K562 (cell line): ENCODE data around the gene NUDT14. TPM values are rescaled to one million over a fixed set of nuclear protein-coding genes. Genes with fewer than 3 reads are reported as not detected.

Source experiments
- ATAC-seq: fragments of 200-7000 bp; cut with Tn5 transposase; 3 replicates; pipeline ENCODE4 v1.9.1; 2020; ENCODE audit warnings: moderate library complexity
- BruUV-seq: library from RNA; stranded (reverse); fragments of 400-500 nt; replicated peaks from 2 replicates; lab custom pipeline; 2021; lab: Mats Ljungman, UMichigan
- CTCF ChIA-PET: fragments of 300-600 bp; formaldehyde crosslinking; extraction: SDS; loops from one replicate; lab custom pipeline; 2021; ENCODE audit warnings: low intra/inter-chr PET ratio; lab: Yijun Ruan, JAX
- POLR2A ChIA-PET: fragments of 300-600, 350-650 bp; sonication (Branson Sonifier 250); formaldehyde crosslinking; extraction: SDS; loops from one replicate; lab custom pipeline; 2021; ENCODE audit warnings: antibody characterized with exemption, inconsistent platforms; lab: Yijun Ruan, JAX
- DNase-seq, 4 experiments: peaks; one replicate each; pipeline versions ENCODE4 v3.0.0 to v3.0.0-alpha.2; 2011 to 2018; ENCODE audit warnings: low spot score in 3 of 4, mixed read lengths in 3 of 4; ENCODE audit errors: extremely low read depth in 1 of 4
- FAIRE-seq: peaks from 2 replicates; lab custom pipeline; 2011; peaks lifted over from hg19 to GRCh38; lab: Jason Lieb, UNC
- H2AFZ ChIP-seq: 2 replicates; pipeline ENCODE4 v1.6.0; 2011; ENCODE audit warnings: low read depth, low read length, control low read depth, inconsistent platforms
- H3K27ac ChIP-seq: fragments of 200-600 bp; 3 replicates; pipeline ENCODE4 v1.8.0; 2011; ENCODE audit warnings: low read depth, mild to moderate bottlenecking, control low read depth, inconsistent platforms, low read length, moderate library complexity, mixed read lengths; ENCODE audit errors: extremely low read depth
- H3K27me3 ChIP-seq, 2 experiments: fragments of 300-600 bp in 1 of 2; 2 replicates in 1 of 2; 3 replicates in 1 of 2; pipeline versions ENCODE4 v1.6.0 to v1.8.0; 2011; ENCODE audit warnings: inconsistent platforms in 2 of 2, low read length in 2 of 2, mild to moderate bottlenecking in 1 of 2, mixed read lengths in 1 of 2, moderate library complexity in 1 of 2; ENCODE audit not compliant: control insufficient read depth in 2 of 2, insufficient read depth in 2 of 2
- H3K36me3 ChIP-seq: fragments of 300-600 bp; 3 replicates; pipeline ENCODE4 v1.8.0; 2011; ENCODE audit warnings: mild to moderate bottlenecking, low read length, inconsistent platforms; ENCODE audit not compliant: control insufficient read depth, insufficient read depth
- H3K4me1 ChIP-seq, 2 experiments: fragments of 200-600 bp in 1 of 2; replicated peaks in 1 of 2; 2 replicates in 1 of 2; 3 replicates in 1 of 2; pipeline versions ENCODE4 v1.5.1 to v1.8.0; 2011; ENCODE audit warnings: inconsistent platforms in 2 of 2, low read length in 2 of 2, mild to moderate bottlenecking in 1 of 2, mixed read lengths in 1 of 2, moderate library complexity in 1 of 2; ENCODE audit not compliant: control insufficient read depth in 2 of 2, insufficient read depth in 2 of 2
- H3K4me2 ChIP-seq: 2 replicates; pipeline ENCODE4 v1.6.1; 2011; ENCODE audit warnings: low read length, control low read depth, inconsistent platforms, mixed read lengths; ENCODE audit not compliant: insufficient read depth
- H3K4me3 ChIP-seq: fragments of 200-600 bp; sonication (generic), shearing (Covaris generic); 2 replicates; pipeline ENCODE4 v1.5.1; 2016; ENCODE audit warnings: control low read depth, inconsistent platforms
- H3K79me2 ChIP-seq: fragments of 200-600 bp; 3 replicates; pipeline ENCODE4 v1.8.0; 2011; ENCODE audit warnings: low read length, inconsistent platforms; ENCODE audit not compliant: control insufficient read depth, insufficient read depth
- H3K9ac ChIP-seq, 2 experiments: 2 replicates each; pipeline versions ENCODE4 v1.6.0 to v1.6.1; 2011; ENCODE audit warnings: low read depth in 2 of 2, low read length in 2 of 2, control low read depth in 1 of 2, inconsistent platforms in 1 of 2, mild to moderate bottlenecking in 1 of 2, mixed read lengths in 1 of 2; ENCODE audit not compliant: insufficient read depth in 1 of 2
- H3K9me1 ChIP-seq: one replicate; pipeline ENCODE4 v1.6.0; 2011; ENCODE audit warnings: inconsistent platforms, mild to moderate bottlenecking, low read length, moderate library complexity; ENCODE audit not compliant: control insufficient read depth, insufficient read depth
- H3K9me3 ChIP-seq: replicated peaks from 2 replicates; pipeline ENCODE4 v1.5.1; 2011; ENCODE audit warnings: low read depth, low read length, inconsistent platforms; ENCODE audit not compliant: control insufficient read depth, insufficient read depth
- H4K20me1 ChIP-seq: replicated peaks from 2 replicates; pipeline ENCODE4 v1.6.1; 2011; ENCODE audit warnings: low read length, inconsistent platforms, mixed read lengths; ENCODE audit not compliant: control insufficient read depth, insufficient read depth
- POLR2G ChIP-seq: fragments of 200-400 bp; formaldehyde crosslinking; IDR thresholded peaks from 2 replicates; pipeline ENCODE4 v1.6.1; 2017; ENCODE audit warnings: low read depth, mild to moderate bottlenecking, antibody characterized with exemption, low read length, moderate library complexity
- RFX5 ChIP-seq: IDR thresholded peaks from 2 replicates; pipeline ENCODE4 v1.6.1; 2011; ENCODE audit warnings: low read depth, mild to moderate bottlenecking, improper control_type of control experiment, low read length
- WGBS: fragments of 100-300 bp; shearing (Covaris generic); methylation state at CpG from one replicate; pipeline ENCODE4 v1.1.6; 2016; ENCODE audit warnings: low coverage, mixed read lengths; ENCODE audit not compliant: insufficient coverage; ENCODE audit errors: missing lambda C conversion rate; 5-methylcytosine and 5-hydroxymethylcytosine counted together
- in situ Hi-C: fragments of 300-500 bp; cut with MboI; formaldehyde crosslinking; loops from 4 replicates; pipeline ENCODE4 v1.15.0; 2018; ENCODE audit warnings: inconsistent platforms, mixed read lengths
- intact Hi-C: fragments of 100-400 bp; cut with micrococcal nuclease; formaldehyde crosslinking; loops from 2 replicates; pipeline ENCODE4 v1.14.2; 2022
- polyA plus RNA-seq, 8 experiments: library from polyadenylated mRNA; depleted of rRNA in 4 of 8; stranded (reverse) in 5 of 8; unstranded in 3 of 8; fragments of >200 nt; fragmentation: Nextera tagmentation in 2 of 8; fragmentation: Illumina TruSeq in 1 of 8; extraction: Ambion mirVana in 2 of 8; extraction: Trizol in 1 of 8; gene quantifications; 2 replicates each; pipeline versions ENCODE4 v1.2.1 to v1.2.3, GENCODE V29; 2011 to 2014; ENCODE audit warnings: inconsistent platforms in 1 of 8, missing spikeins in 1 of 8
- total RNA-seq, 7 experiments: library from RNA; depleted of rRNA in 6 of 7; stranded (reverse); fragments of >200 nt in 6 of 7; fragmentation: Illumina TruSeq in 2 of 7; extraction: Trizol in 2 of 7; gene quantifications; 2 replicates each; pipeline versions ENCODE4 v1.2.1 to v1.2.3, GENCODE V29; 2011 to 2021; ENCODE audit warnings: low replicate concordance in 1 of 7
- TF ChIP-seq, protein P1 (sequence below): fragments of 150-350 bp; IDR thresholded peaks from 2 replicates; pipeline ENCODE4 v1.6.1; 2014; ENCODE audit warnings: low read depth, mild to moderate bottlenecking, low read length, borderline replicate concordance
- TF ChIP-seq, protein P2 (sequence below): sonication (generic); formaldehyde crosslinking; IDR thresholded peaks from 2 replicates; pipeline ENCODE4 v1.8.0; 2023; ENCODE audit warnings: missing genetic modification reagents, mild to moderate bottlenecking, borderline replicate concordance

The NUDT14 gene
- total and polyA plus RNA-seq, 9 of the 15 experiments (the other 6 are each of a cell fraction or from before 2014, with no cell fraction given), result 0.14 to 16.3 (median 8.2) TPM

GRCh38 chr14:105139212-105139825 lies 41.8 kb downstream of the NUDT14 start:
- FAIRE-seq, result no peak
- no peaks in the 10 kb centered on the region for H3K9me1 ChIP-seq
- no peak for DNase-seq
- peak; percentile 31; the same call in 1 of the 2 replicates for TF ChIP-seq POLR2G
- no peak for TF ChIP-seq RFX5
- TF ChIP-seq, all 486 proteins: peak for 1
- Histone ChIP-seq H4K20me1 (no peaks in the 10 kb centered on the region), H3K79me2 (no peaks in the 10 kb centered on the region), H3K27ac (no peak overlapping the region), H3K4me1 (peaks cover 0 to 25% of the 10 kb centered on the region in 2 experiments; a peak in 2 of 5 replicates), H3K4me3 (no peak overlapping the region), H2AFZ (no peak overlapping the region), H3K9me3 (no peaks in the 10 kb centered on the region), H3K27me3 (peaks cover 0 to 4% of the 10 kb centered on the region in 2 experiments; a peak in 1 of 5 replicates), H3K36me3 (peaks cover 25% of the 10 kb centered on the region; the same call in 1 of the 3 replicates), H3K9ac (no peak overlapping the region), H3K4me2 (no peak overlapping the region)
- no peak for ATAC-seq
- ChIA-PET CTCF (no interaction called here), POLR2A (interaction anchor here (0.6 to 1.2 kb wide), 2 partner anchors 15 to 37 kb away, joined by 3 read pairs; no protein-coding TSS in a partner anchor)
- 65% methylated on average over 4 of the region's 10 CpGs for WGBS
- BruUV-seq, result no TSS peak
- in situ Hi-C loops, result no loop called here
- intact Hi-C loops, result no loop called here

GRCh38 chr14:105138551-105139111 lies 42.5 kb downstream of the NUDT14 start:
- H3K4me3 ChIP-seq, result no peak overlapping the region
- FAIRE-seq (no peak), DNase-seq (no peak), ATAC-seq (no peak)
- H3K27me3 ChIP-seq, result peaks cover 0 to 4% of the 10 kb centered on the region in 2 experiments; a peak in 1 of 5 replicates
- H3K4me2 ChIP-seq, result no peak overlapping the region
- CTCF ChIA-PET, result no interaction called here
- H3K9ac ChIP-seq, result no peak overlapping the region
- H3K36me3 ChIP-seq, result peaks cover 21% of the 10 kb centered on the region; the same call in 1 of the 3 replicates
- no peak overlapping the region for H2AFZ ChIP-seq
- POLR2A ChIA-PET, result no interaction called here
- H3K79me2 ChIP-seq, result no peaks in the 10 kb centered on the region
- BruUV-seq, result no TSS peak
- no peaks in the 10 kb centered on the region for H3K9me1 ChIP-seq
- H3K27ac ChIP-seq, result no peak overlapping the region
- WGBS, result 55% methylated on average over 7 of the region's 15 CpGs
- in situ Hi-C loops (no loop called here), intact Hi-C loops (no loop called here)
- no peaks in the 10 kb centered on the region for H3K9me3 ChIP-seq
- H3K4me1 ChIP-seq, result peaks cover 0 to 25% of the 10 kb centered on the region in 2 experiments; a peak in 2 of 5 replicates
- no peaks in the 10 kb centered on the region for H4K20me1 ChIP-seq
- TF ChIP-seq, protein P1, sequence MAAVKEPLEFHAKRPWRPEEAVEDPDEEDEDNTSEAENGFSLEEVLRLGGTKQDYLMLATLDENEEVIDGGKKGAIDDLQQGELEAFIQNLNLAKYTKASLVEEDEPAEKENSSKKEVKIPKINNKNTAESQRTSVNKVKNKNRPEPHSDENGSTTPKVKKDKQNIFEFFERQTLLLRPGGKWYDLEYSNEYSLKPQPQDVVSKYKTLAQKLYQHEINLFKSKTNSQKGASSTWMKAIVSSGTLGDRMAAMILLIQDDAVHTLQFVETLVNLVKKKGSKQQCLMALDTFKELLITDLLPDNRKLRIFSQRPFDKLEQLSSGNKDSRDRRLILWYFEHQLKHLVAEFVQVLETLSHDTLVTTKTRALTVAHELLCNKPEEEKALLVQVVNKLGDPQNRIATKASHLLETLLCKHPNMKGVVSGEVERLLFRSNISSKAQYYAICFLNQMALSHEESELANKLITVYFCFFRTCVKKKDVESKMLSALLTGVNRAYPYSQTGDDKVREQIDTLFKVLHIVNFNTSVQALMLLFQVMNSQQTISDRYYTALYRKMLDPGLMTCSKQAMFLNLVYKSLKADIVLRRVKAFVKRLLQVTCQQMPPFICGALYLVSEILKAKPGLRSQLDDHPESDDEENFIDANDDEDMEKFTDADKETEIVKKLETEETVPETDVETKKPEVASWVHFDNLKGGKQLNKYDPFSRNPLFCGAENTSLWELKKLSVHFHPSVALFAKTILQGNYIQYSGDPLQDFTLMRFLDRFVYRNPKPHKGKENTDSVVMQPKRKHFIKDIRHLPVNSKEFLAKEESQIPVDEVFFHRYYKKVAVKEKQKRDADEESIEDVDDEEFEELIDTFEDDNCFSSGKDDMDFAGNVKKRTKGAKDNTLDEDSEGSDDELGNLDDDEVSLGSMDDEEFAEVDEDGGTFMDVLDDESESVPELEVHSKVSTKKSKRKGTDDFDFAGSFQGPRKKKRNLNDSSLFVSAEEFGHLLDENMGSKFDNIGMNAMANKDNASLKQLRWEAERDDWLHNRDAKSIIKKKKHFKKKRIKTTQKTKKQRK, result no peak
- TF ChIP-seq, protein P2, sequence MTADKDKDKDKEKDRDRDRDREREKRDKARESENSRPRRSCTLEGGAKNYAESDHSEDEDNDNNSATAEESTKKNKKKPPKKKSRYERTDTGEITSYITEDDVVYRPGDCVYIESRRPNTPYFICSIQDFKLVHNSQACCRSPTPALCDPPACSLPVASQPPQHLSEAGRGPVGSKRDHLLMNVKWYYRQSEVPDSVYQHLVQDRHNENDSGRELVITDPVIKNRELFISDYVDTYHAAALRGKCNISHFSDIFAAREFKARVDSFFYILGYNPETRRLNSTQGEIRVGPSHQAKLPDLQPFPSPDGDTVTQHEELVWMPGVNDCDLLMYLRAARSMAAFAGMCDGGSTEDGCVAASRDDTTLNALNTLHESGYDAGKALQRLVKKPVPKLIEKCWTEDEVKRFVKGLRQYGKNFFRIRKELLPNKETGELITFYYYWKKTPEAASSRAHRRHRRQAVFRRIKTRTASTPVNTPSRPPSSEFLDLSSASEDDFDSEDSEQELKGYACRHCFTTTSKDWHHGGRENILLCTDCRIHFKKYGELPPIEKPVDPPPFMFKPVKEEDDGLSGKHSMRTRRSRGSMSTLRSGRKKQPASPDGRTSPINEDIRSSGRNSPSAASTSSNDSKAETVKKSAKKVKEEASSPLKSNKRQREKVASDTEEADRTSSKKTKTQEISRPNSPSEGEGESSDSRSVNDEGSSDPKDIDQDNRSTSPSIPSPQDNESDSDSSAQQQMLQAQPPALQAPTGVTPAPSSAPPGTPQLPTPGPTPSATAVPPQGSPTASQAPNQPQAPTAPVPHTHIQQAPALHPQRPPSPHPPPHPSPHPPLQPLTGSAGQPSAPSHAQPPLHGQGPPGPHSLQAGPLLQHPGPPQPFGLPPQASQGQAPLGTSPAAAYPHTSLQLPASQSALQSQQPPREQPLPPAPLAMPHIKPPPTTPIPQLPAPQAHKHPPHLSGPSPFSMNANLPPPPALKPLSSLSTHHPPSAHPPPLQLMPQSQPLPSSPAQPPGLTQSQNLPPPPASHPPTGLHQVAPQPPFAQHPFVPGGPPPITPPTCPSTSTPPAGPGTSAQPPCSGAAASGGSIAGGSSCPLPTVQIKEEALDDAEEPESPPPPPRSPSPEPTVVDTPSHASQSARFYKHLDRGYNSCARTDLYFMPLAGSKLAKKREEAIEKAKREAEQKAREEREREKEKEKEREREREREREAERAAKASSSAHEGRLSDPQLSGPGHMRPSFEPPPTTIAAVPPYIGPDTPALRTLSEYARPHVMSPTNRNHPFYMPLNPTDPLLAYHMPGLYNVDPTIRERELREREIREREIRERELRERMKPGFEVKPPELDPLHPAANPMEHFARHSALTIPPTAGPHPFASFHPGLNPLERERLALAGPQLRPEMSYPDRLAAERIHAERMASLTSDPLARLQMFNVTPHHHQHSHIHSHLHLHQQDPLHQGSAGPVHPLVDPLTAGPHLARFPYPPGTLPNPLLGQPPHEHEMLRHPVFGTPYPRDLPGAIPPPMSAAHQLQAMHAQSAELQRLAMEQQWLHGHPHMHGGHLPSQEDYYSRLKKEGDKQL, result no peak
